PC-9 (cell line): ENCODE data around the gene MRPS34.

Experiments used
- EZH2 ChIP-seq: fragments of 200-600 bp; sonication (generic); IDR thresholded peaks from 2 replicates; pipeline ENCODE4 v1.8.0; 2017; ENCODE audit warnings: antibody characterized with exemption, low read depth
- TF ChIP-seq, protein P1 (sequence below): fragments of 200-600 bp; sonication (generic); conservative IDR thresholded peaks from 2 replicates; pipeline ENCODE4 v1.6.1; 2017; ENCODE audit warnings: mixed run types, antibody characterized with exemption, mild to moderate bottlenecking, moderate library complexity

GRCh38 chr16:1746693-1747195 lies 26.2 kb downstream of the MRPS34 start:
- TF ChIP-seq, protein P1, sequence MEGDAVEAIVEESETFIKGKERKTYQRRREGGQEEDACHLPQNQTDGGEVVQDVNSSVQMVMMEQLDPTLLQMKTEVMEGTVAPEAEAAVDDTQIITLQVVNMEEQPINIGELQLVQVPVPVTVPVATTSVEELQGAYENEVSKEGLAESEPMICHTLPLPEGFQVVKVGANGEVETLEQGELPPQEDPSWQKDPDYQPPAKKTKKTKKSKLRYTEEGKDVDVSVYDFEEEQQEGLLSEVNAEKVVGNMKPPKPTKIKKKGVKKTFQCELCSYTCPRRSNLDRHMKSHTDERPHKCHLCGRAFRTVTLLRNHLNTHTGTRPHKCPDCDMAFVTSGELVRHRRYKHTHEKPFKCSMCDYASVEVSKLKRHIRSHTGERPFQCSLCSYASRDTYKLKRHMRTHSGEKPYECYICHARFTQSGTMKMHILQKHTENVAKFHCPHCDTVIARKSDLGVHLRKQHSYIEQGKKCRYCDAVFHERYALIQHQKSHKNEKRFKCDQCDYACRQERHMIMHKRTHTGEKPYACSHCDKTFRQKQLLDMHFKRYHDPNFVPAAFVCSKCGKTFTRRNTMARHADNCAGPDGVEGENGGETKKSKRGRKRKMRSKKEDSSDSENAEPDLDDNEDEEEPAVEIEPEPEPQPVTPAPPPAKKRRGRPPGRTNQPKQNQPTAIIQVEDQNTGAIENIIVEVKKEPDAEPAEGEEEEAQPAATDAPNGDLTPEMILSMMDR: no peak; the same call in 1 of the 2 replicates
- no peak for TF ChIP-seq EZH2
